CMK (cell line): ENCODE results near the gene MBD5.

ENCODE experiments used
- DNase-seq: peaks from one replicate; pipeline ENCODE4 v3.0.0-alpha.2; 2010; ENCODE audit warnings: low read depth

Gene MBD5

GRCh38 chr2:148231858-148232257, 211.0 kb downstream of the MBD5 start:
- DNase-seq = no peak

- no peak for DNase-seq
Observed at GRCh38 chr2:148234143-148234542, 213.3 kb downstream of the MBD5 start.

- no peak for DNase-seq
Observed at GRCh38 chr2:148237911-148238310, 217.0 kb downstream of the MBD5 start.

GRCh38 chr2:148238561-148238960, 217.7 kb downstream of the MBD5 start:
- no peak for DNase-seq

GRCh38 chr2:148240838-148241237, 219.9 kb downstream of the MBD5 start:
- DNase-seq = no peak

- no peak for DNase-seq
Observed at GRCh38 chr2:148244593-148245292, 223.9 kb downstream of the MBD5 start.

GRCh38 chr2:148251993-148252392, 231.1 kb downstream of the MBD5 start:
- DNase-seq = no peak

GRCh38 chr2:148252646-148253045, 231.8 kb downstream of the MBD5 start:
- DNase-seq = no peak

GRCh38 chr2:148253685-148254084, 232.8 kb downstream of the MBD5 start:
- no peak for DNase-seq

GRCh38 chr2:148255929-148256328, 235.0 kb downstream of the MBD5 start:
- no peak for DNase-seq

- DNase-seq = no peak
Observed at GRCh38 chr2:148257276-148257675, 236.4 kb downstream of the MBD5 start.

- DNase-seq = no peak
Observed at GRCh38 chr2:148258124-148258523, 237.2 kb downstream of the MBD5 start.

GRCh38 chr2:148259674-148260073, 238.8 kb downstream of the MBD5 start:
- DNase-seq = no peak

- no peak for DNase-seq
Observed at GRCh38 chr2:148263890-148264289, 243.0 kb downstream of the MBD5 start.

GRCh38 chr2:148273158-148273691, 252.3 kb downstream of the MBD5 start:
- no peak for DNase-seq

GRCh38 chr2:148279216-148279615, 258.3 kb downstream of the MBD5 start:
- DNase-seq = no peak

GRCh38 chr2:148282201-148282600, 261.3 kb downstream of the MBD5 start:
- DNase-seq = no peak

- no peak for DNase-seq
Observed at GRCh38 chr2:148292431-148292830, 271.5 kb downstream of the MBD5 start.

GRCh38 chr2:148298196-148298595, 277.3 kb downstream of the MBD5 start:
- DNase-seq = no peak

GRCh38 chr2:148299616-148300015, 278.7 kb downstream of the MBD5 start:
- no peak for DNase-seq

GRCh38 chr2:148300544-148300943, 279.7 kb downstream of the MBD5 start:
- DNase-seq = no peak

GRCh38 chr2:148301362-148301761, 280.5 kb downstream of the MBD5 start:
- DNase-seq = no peak

- no peak for DNase-seq
Observed at GRCh38 chr2:148302526-148302925, 281.6 kb downstream of the MBD5 start.

GRCh38 chr2:148303161-148303560, 282.3 kb downstream of the MBD5 start:
- DNase-seq = no peak
